Mammary epithelial cell (primary cell): Measurements from ENCODE around the gene DDI1.

ENCODE experiments used
- CTCF ChIP-seq, 2 donors: IDR thresholded peaks in 1 of 2; conservative IDR thresholded peaks in 1 of 2; 2 replicates each; pipeline ENCODE4 v1.5.1; 2011 to 2012; ENCODE audit warnings: inconsistent platforms in 2 of 2, low read length in 2 of 2, mild to moderate bottlenecking in 2 of 2, control low read depth in 1 of 2, low read depth in 1 of 2; ENCODE audit not compliant: insufficient read depth in 1 of 2; ENCODE audit errors: extremely low read depth in 1 of 2
- EZH2 ChIP-seq: IDR thresholded peaks from 2 replicates; pipeline ENCODE4 v1.6.1; 2012; ENCODE audit warnings: low read length, inconsistent platforms, borderline replicate concordance

- no peak for TF ChIP-seq CTCF (conservative IDR thresholded peaks at IDR 0.05 in 1 of 2, IDR thresholded peaks at IDR 0.05 in 1 of 2; ENCODE audit: extremely low read depth in 1 of 2, insufficient read depth in 1 of 2, low read depth in 1 of 2, low read length in 2 of 2)
- TF ChIP-seq EZH2: no peak
Observed at GRCh38 chr11:104057908-104058307, 21.5 kb downstream of the DDI1 start.
